Ascending aorta (tissue), 2 donors: ENCODE data around the gene NDUFAF4. TPM values are rescaled to one million over a fixed set of nuclear protein-coding genes. Genes with fewer than 3 reads are reported as not detected.

Experiments
- DNase-seq, 2 donors: peaks; one replicate each; pipeline ENCODE4 v3.0.0-alpha.2; 2019; ENCODE audit warnings: low spot score in 2 of 2
- H3K27ac ChIP-seq, 2 donors: fragments of 200-600 bp; sonication (generic); one replicate each; pipeline ENCODE4 v1.5.1; 2016 to 2017; ENCODE audit warnings: mild to moderate bottlenecking in 1 of 2
- H3K27me3 ChIP-seq: fragments of 200-600 bp; sonication (generic); one replicate; pipeline ENCODE4 v1.5.1; 2017
- H3K36me3 ChIP-seq, 2 donors: fragments of 200-600 bp; sonication (generic); one replicate each; pipeline ENCODE4 v1.5.1; 2016
- H3K4me1 ChIP-seq, 2 donors: fragments of 200-600 bp; sonication (generic); one replicate each; pipeline ENCODE4 v1.5.1; 2016 to 2017; ENCODE audit warnings: mild to moderate bottlenecking in 1 of 2
- H3K4me3 ChIP-seq, 2 donors: fragments of 200-600 bp; sonication (generic); one replicate each; pipeline ENCODE4 v1.5.1; 2016 to 2017; ENCODE audit warnings: mild to moderate bottlenecking in 1 of 2
- H3K9me3 ChIP-seq, 2 donors: fragments of 200-600 bp; sonication (generic); one replicate each; pipeline ENCODE4 v1.5.1; 2016
- CTCF ChIP-seq, 3 experiments: fragments of 200-600 bp in 2 of 3; fragments of 450-650 bp in 1 of 3; sonication (generic) in 2 of 3; IDR thresholded peaks; one replicate each; pipeline ENCODE4 v1.5.1; 2016 to 2019; ENCODE audit warnings: antibody characterized with exemption in 3 of 3, mild to moderate bottlenecking in 1 of 3, moderate library complexity in 1 of 3
- intact Hi-C: fragments of 100-400 bp; cut with DNase I; formaldehyde crosslinking; loops from one replicate; pipeline ENCODE4 v1.15.1; 2023
- total RNA-seq: library from RNA; depleted of rRNA; stranded (reverse); fragments of >200 nt; gene quantifications from one replicate; pipeline ENCODE4 v1.1.0, GENCODE V29; 2016

The NDUFAF4 gene
- total RNA-seq, 1 donor from 2014 or later = 4.8 TPM

DNA sequence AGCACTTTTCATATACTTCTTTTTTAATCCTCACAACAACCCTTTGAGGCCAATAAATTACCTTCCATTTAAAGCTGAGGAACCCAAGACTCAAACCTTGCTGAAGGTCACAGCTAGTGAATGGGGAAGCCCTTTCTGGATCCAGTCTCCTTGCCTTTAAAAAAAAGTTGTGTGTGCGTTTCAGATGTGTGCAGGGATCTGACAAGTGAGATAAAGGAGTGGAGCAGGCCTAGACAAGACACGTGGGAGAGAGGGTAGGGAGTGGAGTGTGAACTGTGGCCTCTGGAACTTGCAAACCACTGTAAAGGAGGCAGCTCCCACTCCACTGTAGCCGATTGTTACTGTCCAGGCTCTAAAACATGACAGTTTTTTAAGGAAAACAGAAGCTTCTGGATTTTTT, 28.7 kb upstream of the NDUFAF4 start:
- Histone ChIP-seq H3K27me3 (no peaks in the 10 kb centered on the region), H3K27ac (no peak overlapping the region), H3K9me3 (no peaks in the 10 kb centered on the region), H3K4me1 (no peaks in the 10 kb centered on the region), H3K4me3 (no peak overlapping the region), H3K36me3 (no peaks in the 10 kb centered on the region)
- no peak for TF ChIP-seq CTCF (IDR thresholded peaks at IDR 0.05)
- intact Hi-C loops = no loop called here
- DNase-seq = no peak

DNA sequence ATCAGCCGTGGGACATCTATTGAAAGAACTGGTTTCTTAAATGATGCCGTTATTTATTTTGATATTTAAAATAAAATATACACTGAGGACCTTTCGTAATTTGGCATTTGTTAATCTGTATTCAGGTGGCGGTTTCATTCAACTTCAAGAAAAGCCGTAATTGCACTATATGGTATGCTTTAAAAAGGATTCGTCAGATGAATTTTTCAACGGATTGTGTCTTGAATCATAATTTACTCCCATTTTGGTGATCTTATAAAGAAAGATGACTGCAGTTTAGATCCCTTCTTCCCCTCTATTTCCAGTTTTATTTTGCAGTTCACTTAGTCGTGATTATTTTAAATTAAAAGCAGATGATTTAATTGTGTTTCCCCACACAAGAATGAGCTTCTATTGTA, 27.6 kb upstream of the NDUFAF4 start:
- no peak for DNase-seq
- Histone ChIP-seq H3K27ac (no peak overlapping the region), H3K4me3 (peak overlapping the region; percentile 56 to 72), H3K4me1 (no peaks in the 10 kb centered on the region), H3K27me3 (no peaks in the 10 kb centered on the region), H3K36me3 (no peaks in the 10 kb centered on the region), H3K9me3 (no peaks in the 10 kb centered on the region)
- TF ChIP-seq CTCF (IDR thresholded peaks at IDR 0.05) = no peak
- intact Hi-C loops = no loop called here

- no peaks in the 10 kb centered on the region for H3K4me1 ChIP-seq
- no peaks in the 10 kb centered on the region for H3K27me3 ChIP-seq
- peak overlapping the region; percentile 56 to 72 for H3K4me3 ChIP-seq
- H3K27ac ChIP-seq = peak overlapping the region; percentile 64 to 66
- DNase-seq = no peak
- intact Hi-C loops = loop anchor here (1.0 kb wide), 1 partner anchor 26 kb away; no protein-coding TSS in a partner anchor
- H3K9me3 ChIP-seq = no peaks in the 10 kb centered on the region
- no peak for TF ChIP-seq CTCF (IDR thresholded peaks at IDR 0.05)
- H3K36me3 ChIP-seq = no peaks in the 10 kb centered on the region
Observed at GRCh38 chr6:96923871-96924493, 26.3 kb upstream of the NDUFAF4 start.

DNA sequence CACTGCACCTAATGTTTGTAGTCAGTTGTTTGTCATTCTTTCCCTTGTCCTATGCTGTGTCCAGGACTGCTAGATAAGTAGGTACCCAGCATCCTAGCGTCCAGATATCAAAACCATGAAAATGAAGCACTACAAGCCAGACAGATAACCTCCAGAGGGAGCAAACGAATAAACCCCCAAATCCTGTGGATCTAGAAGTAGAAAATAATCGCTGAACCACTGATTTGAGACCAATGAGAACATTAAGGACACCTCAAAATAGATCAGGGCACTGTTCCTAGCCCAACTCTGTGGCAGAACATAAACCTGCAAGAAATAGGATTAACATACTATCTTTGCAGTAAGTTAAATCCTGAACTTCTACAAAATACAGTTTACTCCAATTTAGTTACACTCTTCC, 25.7 kb upstream of the NDUFAF4 start:
- H3K4me3 ChIP-seq = peak overlapping the region in 1 of 2 donors; percentile 72
- H3K27me3 ChIP-seq = no peaks in the 10 kb centered on the region
- no peaks in the 10 kb centered on the region for H3K9me3 ChIP-seq
- intact Hi-C loops = no loop called here
- H3K36me3 ChIP-seq = no peaks in the 10 kb centered on the region
- no peak for DNase-seq
- no peak for TF ChIP-seq CTCF (IDR thresholded peaks at IDR 0.05)
- H3K27ac ChIP-seq = peak overlapping the region in 1 of 2 donors; percentile 66
- no peaks in the 10 kb centered on the region for H3K4me1 ChIP-seq

GRCh38 chr6:96917098-96917497, 19.4 kb upstream of the NDUFAF4 start:
- Histone ChIP-seq H3K27ac (no peak overlapping the region), H3K27me3 (no peaks in the 10 kb centered on the region), H3K36me3 (no peaks in the 10 kb centered on the region), H3K4me3 (no peak overlapping the region), H3K4me1 (no peaks in the 10 kb centered on the region), H3K9me3 (no peaks in the 10 kb centered on the region)
- DNase-seq = no peak
- TF ChIP-seq CTCF (IDR thresholded peaks at IDR 0.05) = no peak
- intact Hi-C loops = no loop called here

GRCh38 chr6:96913621-96914020, 15.9 kb upstream of the NDUFAF4 start:
- no peaks in the 10 kb centered on the region for H3K4me1 ChIP-seq
- intact Hi-C loops = no loop called here
- no peak overlapping the region for H3K27ac ChIP-seq
- no peaks in the 10 kb centered on the region for H3K27me3 ChIP-seq
- H3K36me3 ChIP-seq = no peaks in the 10 kb centered on the region
- no peak overlapping the region for H3K4me3 ChIP-seq
- TF ChIP-seq CTCF (IDR thresholded peaks at IDR 0.05) = no peak
- DNase-seq = no peak
- H3K9me3 ChIP-seq = no peaks in the 10 kb centered on the region
